DOHH2 (cell line): ENCODE results near the gene MYBPC2.

ENCODE experiments used
- CTCF ChIP-seq: fragments of 200-600 bp; sonication (generic); IDR thresholded peaks from one replicate; pipeline ENCODE4 v1.5.1; 2014; ENCODE audit warnings: antibody characterized with exemption, mild to moderate bottlenecking, low read depth, low read length; ENCODE audit not compliant: poor library complexity, severe bottlenecking
- EZH2phosphoT487 ChIP-seq: fragments of 200-600 bp; sonication (generic); IDR thresholded peaks from 2 replicates; pipeline ENCODE4 v1.6.1; 2017; ENCODE audit warnings: borderline replicate concordance, mild to moderate bottlenecking, antibody characterized with exemption, low read length, moderate library complexity, mixed read lengths

GRCh38 chr19:50387176-50387867 is 45.4 kb upstream of the MYBPC2 start:
- TF ChIP-seq CTCF (no peak), EZH2phosphoT487 (no peak)
